Lower leg skin (tissue), 3 donors: ENCODE results near the gene SNX6.

Experiments used
- CTCF ChIP-seq, 3 donors: fragments of 450-650 bp; IDR thresholded peaks; one replicate each; pipeline ENCODE4 v1.5.1; 2016; ENCODE audit warnings: antibody characterized with exemption in 3 of 3, mild to moderate bottlenecking in 3 of 3, moderate library complexity in 2 of 3
- POLR2A ChIP-seq, 2 donors: fragments of 450-650 bp; IDR thresholded peaks; one replicate each; pipeline ENCODE4 v1.6.1; 2016 to 2017; ENCODE audit warnings: antibody characterized with exemption in 2 of 2, mild to moderate bottlenecking in 1 of 2, moderate library complexity in 1 of 2

- TF ChIP-seq CTCF (IDR thresholded peaks at IDR 0.05) = no peak
- no peak for TF ChIP-seq POLR2A (IDR thresholded peaks at IDR 0.05)
Observed at GRCh38 chr14:34619471-34619870, 10.5 kb downstream of the SNX6 start.
